Loucy (cell line): ENCODE measurements around the gene SLC19A3.

Source experiments
- EZH2phosphoT487 ChIP-seq: fragments of 200-600 bp; IDR thresholded peaks from 2 replicates; pipeline ENCODE4 v1.6.1; 2018; ENCODE audit warnings: antibody characterized with exemption, mild to moderate bottlenecking, moderate library complexity, borderline replicate concordance
- TF ChIP-seq, protein P1 (sequence below): fragments of 200-600 bp; sonication (generic); conservative IDR thresholded peaks from 2 replicates; pipeline ENCODE4 v1.5.1; 2014; ENCODE audit warnings: mild to moderate bottlenecking, antibody characterized with exemption, low read length

GRCh38 chr2:227703280-227703732, 14.5 kb downstream of the SLC19A3 start:
- TF ChIP-seq, protein P1, sequence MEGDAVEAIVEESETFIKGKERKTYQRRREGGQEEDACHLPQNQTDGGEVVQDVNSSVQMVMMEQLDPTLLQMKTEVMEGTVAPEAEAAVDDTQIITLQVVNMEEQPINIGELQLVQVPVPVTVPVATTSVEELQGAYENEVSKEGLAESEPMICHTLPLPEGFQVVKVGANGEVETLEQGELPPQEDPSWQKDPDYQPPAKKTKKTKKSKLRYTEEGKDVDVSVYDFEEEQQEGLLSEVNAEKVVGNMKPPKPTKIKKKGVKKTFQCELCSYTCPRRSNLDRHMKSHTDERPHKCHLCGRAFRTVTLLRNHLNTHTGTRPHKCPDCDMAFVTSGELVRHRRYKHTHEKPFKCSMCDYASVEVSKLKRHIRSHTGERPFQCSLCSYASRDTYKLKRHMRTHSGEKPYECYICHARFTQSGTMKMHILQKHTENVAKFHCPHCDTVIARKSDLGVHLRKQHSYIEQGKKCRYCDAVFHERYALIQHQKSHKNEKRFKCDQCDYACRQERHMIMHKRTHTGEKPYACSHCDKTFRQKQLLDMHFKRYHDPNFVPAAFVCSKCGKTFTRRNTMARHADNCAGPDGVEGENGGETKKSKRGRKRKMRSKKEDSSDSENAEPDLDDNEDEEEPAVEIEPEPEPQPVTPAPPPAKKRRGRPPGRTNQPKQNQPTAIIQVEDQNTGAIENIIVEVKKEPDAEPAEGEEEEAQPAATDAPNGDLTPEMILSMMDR = no peak
- no peak for TF ChIP-seq EZH2phosphoT487
